ENCODE data around the gene ACOT6. TPM values are rescaled to one million over a fixed set of nuclear protein-coding genes. Genes with fewer than 3 reads are reported as not detected.
A peak's percentile ranks its signal among the peaks of the same experiment; 100 is the strongest.
"Not testable (repeated sequence)": the region's sequence is repeated elsewhere in the genome, so short reads cannot be mapped to it uniquely, and the experiment has no call there.

ACOT6 gene
- total RNA-seq, 1 experiment from 2014 or later, result not detected

DNA sequence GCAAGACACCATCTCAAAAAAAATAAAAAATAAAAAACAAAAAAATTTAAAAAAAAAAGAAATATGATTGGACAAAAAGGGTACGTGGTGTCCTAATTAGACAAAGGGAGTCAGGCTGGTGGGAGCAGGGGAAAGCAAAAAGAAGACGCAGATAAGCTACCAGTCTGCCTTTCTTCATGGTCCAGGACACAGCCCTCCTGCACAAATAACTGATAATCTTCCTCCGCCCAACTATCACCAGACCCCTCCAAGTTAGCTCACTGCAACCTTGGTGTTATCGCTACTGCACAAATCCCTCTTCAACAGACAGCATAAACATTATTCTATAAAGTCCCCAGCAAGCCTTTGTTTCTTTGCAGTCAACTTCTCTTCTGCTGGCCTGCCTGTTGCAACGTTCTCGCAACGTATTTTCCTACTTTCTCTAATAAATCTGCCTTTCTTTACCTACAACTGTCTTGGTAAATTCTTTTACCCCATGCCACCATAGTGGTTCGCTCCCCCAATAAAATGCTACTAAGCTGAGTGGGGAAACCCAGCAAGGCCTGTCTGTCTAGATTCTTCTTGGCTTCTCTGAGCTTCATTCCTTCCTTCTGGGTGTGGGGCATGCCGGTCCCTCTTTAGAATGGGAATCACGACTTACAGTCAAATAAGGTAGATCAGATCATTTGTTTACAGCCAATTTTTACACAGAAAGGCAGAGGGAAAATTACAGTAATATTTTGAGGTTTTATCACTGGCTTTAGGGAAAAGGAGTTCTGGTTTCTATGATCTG is 17.9 kb downstream of the ACOT6 start:
- no peaks in the 10 kb centered on the region for H3K9me3 ChIP-seq (ENCODE audit: low read depth, low read length, poor library complexity, severe bottlenecking)
- ChIA-PET POLR2A (ENCODE audit: low non-redundant PET) (interaction anchor here (0.6 kb wide), 1 partner anchor 156 kb away, joined by 3 read pairs; no protein-coding TSS in a partner anchor), CTCF (no interaction called here)
- no peak overlapping the region for H3K27ac ChIP-seq (ENCODE audit: low read depth, low read length, poor library complexity, severe bottlenecking)
- intact Hi-C loops (cut with micrococcal nuclease; ENCODE audit: unreplicated experiment), result loop anchor here (5.0 to 10.0 kb wide), 3 partner anchors 138 to 333 kb away; partner anchors contain the start of gene RIOX1
- TF ChIP-seq, protein P1, sequence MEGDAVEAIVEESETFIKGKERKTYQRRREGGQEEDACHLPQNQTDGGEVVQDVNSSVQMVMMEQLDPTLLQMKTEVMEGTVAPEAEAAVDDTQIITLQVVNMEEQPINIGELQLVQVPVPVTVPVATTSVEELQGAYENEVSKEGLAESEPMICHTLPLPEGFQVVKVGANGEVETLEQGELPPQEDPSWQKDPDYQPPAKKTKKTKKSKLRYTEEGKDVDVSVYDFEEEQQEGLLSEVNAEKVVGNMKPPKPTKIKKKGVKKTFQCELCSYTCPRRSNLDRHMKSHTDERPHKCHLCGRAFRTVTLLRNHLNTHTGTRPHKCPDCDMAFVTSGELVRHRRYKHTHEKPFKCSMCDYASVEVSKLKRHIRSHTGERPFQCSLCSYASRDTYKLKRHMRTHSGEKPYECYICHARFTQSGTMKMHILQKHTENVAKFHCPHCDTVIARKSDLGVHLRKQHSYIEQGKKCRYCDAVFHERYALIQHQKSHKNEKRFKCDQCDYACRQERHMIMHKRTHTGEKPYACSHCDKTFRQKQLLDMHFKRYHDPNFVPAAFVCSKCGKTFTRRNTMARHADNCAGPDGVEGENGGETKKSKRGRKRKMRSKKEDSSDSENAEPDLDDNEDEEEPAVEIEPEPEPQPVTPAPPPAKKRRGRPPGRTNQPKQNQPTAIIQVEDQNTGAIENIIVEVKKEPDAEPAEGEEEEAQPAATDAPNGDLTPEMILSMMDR (conservative IDR thresholded peaks at IDR 0.05; ENCODE audit: low read depth, low read length), result no peak
- TF ChIP-seq EZH2 (IDR thresholded peaks at IDR 0.05; ENCODE audit: borderline replicate concordance, low read depth, low read length, poor library complexity, severe bottlenecking), result no peak
- H3K36me3 ChIP-seq (ENCODE audit: insufficient read depth, low read length, poor library complexity, severe bottlenecking), result no peaks in the 10 kb centered on the region
- no TSS peak for BruUV-seq (replicated peaks)
- H3K4me3 ChIP-seq (ENCODE audit: low read depth, low read length, poor library complexity, severe bottlenecking), result no peak overlapping the region
- peaks cover 10% of the 10 kb centered on the region for H3K4me1 ChIP-seq (ENCODE audit: insufficient read depth, low read length, poor library complexity, severe bottlenecking)
- no peaks in the 10 kb centered on the region for H3K27me3 ChIP-seq (replicated peaks; ENCODE audit: insufficient read depth, low read depth, low read length, poor library complexity)
- DNase-seq (ENCODE audit: low spot score), result no peak

DNA sequence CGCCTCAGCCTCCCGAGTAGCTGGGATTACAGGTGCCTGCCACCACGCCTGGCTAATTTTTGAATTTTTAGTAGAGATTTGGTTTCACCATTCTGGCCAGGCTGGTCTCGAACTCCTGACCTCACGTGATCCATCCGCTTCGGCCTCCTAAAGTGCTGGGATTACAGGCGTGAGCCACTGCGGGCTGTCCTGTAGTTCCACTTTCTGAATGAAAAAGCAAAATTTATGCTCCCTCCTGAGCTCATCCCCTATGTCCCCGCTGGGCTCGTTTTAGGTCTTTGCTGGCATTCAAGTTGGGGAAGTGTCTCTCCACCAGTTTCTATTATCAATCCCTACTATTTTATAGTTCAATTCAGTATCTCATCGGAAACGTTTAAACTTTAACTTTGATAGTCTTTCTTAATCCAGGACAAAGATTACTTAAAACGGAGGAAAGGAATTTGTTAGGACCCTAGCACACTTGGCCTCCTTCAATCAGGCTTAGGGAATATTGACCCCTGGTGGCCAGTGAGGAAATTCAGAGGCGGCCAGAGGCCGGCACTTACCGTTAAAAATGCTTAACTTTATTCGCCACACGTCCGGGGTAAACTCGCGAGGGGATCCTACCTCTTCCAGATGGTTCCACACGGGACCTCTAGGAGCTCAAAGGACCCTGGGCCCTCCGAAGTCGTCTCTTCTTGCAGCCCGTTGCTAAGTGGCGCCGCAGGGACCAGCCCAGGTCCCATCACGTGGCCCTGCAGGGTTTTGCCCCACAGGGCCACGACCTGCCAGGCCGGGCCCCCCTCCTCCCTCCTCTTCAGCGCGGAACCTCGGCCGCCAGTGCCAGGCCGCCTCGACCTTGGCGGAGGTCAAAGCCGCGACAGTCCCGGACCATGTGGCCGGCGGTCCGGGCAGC is 21.0 kb downstream of the ACOT6 start:
- CTCF ChIA-PET, result interaction anchor here (0.9 kb wide), 1 partner anchor 125 kb away, joined by 3 read pairs; no protein-coding TSS in a partner anchor
- peaks cover 10% of the 10 kb centered on the region for H3K4me1 ChIP-seq (ENCODE audit: insufficient read depth, low read length, poor library complexity, severe bottlenecking)
- peak; percentile 82 for DNase-seq (ENCODE audit: low spot score)
- POLR2A ChIA-PET (ENCODE audit: low non-redundant PET), result no interaction called here
- intact Hi-C loops (cut with micrococcal nuclease; ENCODE audit: unreplicated experiment), result loop anchor here (1.0 to 10.0 kb wide), 4 partner anchors 125 to 336 kb away; partner anchors contain the start of gene RIOX1
- no peaks in the 10 kb centered on the region for H3K36me3 ChIP-seq (ENCODE audit: insufficient read depth, low read length, poor library complexity, severe bottlenecking)
- no peak for TF ChIP-seq EZH2 (IDR thresholded peaks at IDR 0.05; ENCODE audit: borderline replicate concordance, low read depth, low read length, poor library complexity, severe bottlenecking)
- TF ChIP-seq, protein P1 (conservative IDR thresholded peaks at IDR 0.05; ENCODE audit: low read depth, low read length), result peak; percentile 88
- no TSS peak for BruUV-seq (replicated peaks)
- H3K27ac ChIP-seq (ENCODE audit: low read depth, low read length, poor library complexity, severe bottlenecking), result no peak overlapping the region
- H3K27me3 ChIP-seq (replicated peaks; ENCODE audit: insufficient read depth, low read depth, low read length, poor library complexity), result no peaks in the 10 kb centered on the region
- no peaks in the 10 kb centered on the region for H3K9me3 ChIP-seq (ENCODE audit: low read depth, low read length, poor library complexity, severe bottlenecking)
- H3K4me3 ChIP-seq (ENCODE audit: low read depth, low read length, poor library complexity, severe bottlenecking), result peak overlapping the region; percentile 49

DNA sequence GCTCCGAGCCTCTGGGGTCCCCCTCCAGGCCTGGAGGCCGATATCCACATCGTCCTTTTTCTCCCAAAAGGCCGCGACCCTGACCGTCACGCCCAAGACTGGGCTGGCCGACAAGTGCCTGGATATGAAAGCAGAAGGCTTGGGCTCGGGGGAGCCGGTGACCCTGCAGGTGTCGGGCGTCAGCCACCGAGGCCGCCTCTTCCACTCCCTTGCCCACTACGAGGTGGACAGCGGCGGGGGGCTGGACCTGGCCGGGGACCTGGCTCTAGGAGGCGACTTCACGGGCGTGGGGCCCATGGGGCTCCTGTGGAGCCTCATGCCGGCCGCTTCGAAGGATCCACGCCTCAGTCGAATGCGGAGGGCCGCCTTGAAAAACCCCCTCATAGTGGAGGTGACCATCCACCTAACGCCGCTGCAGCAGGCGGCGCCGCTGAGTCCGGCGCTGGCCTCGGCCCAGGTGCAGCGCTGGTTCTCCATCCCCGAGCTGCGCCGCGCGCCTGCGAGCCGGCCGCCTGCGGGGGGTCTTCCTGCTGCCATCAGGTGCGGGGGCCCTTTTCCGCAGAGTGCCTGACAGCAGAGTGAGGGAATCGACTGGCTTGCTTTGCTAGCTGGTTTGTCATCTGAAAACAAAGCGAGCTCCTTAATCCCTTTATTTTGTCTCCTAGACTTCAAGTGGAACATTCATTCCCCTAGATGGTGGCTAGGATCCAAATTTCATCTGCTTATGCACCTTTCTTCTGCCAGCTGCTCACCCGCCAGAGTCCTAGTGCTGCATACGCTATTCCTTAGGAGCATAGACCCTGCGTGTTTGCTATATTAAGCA is 21.9 kb downstream of the ACOT6 start:
- Histone ChIP-seq H3K36me3 (ENCODE audit: insufficient read depth, low read length, poor library complexity, severe bottlenecking) (no peaks in the 10 kb centered on the region), H3K4me3 (ENCODE audit: low read depth, low read length, poor library complexity, severe bottlenecking) (peak overlapping the region; percentile 49), H3K27ac (ENCODE audit: low read depth, low read length, poor library complexity, severe bottlenecking) (no peak overlapping the region), H3K4me1 (ENCODE audit: insufficient read depth, low read length, poor library complexity, severe bottlenecking) (peaks cover 10% of the 10 kb centered on the region), H3K27me3 (replicated peaks; ENCODE audit: insufficient read depth, low read depth, low read length, poor library complexity) (no peaks in the 10 kb centered on the region), H3K9me3 (ENCODE audit: low read depth, low read length, poor library complexity, severe bottlenecking) (no peaks in the 10 kb centered on the region)
- intact Hi-C loops (cut with micrococcal nuclease; ENCODE audit: unreplicated experiment), result loop anchor here (5.0 to 10.0 kb wide), 3 partner anchors 142 to 337 kb away; partner anchors contain the start of gene RIOX1
- ChIA-PET POLR2A (ENCODE audit: low non-redundant PET) (no interaction called here), CTCF (no interaction called here)
- no peak for TF ChIP-seq EZH2 (IDR thresholded peaks at IDR 0.05; ENCODE audit: borderline replicate concordance, low read depth, low read length, poor library complexity, severe bottlenecking)
- TF ChIP-seq, protein P1 (conservative IDR thresholded peaks at IDR 0.05; ENCODE audit: low read depth, low read length), result no peak; the same call in 1 of the 2 replicates
- DNase-seq (ENCODE audit: low spot score), result peak; percentile 59
- BruUV-seq (replicated peaks), result no TSS peak

DNA sequence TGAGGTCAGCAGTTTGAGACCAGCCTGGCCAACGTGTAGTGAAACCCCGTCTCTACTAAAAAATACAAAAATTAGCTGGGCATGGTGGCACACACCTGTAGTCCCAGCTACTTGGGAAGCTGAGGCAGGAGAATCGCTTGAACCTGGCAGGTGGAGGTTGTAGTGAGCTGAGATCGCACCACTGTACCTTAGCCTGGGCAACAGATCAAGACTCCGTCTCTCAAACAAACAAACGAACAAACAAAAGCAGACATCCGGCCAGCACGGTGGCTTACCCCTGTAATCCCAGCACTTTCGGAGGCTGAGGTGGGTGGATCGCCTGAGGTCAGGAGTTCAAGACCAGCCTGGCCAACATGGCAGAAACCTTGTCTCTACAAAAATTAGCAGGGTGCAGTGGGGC is 24.0 kb downstream of the ACOT6 start:
- CTCF ChIA-PET; DNase-seq (ENCODE audit: low spot score): not testable (repeated sequence)
- intact Hi-C loops (cut with micrococcal nuclease; ENCODE audit: unreplicated experiment), result loop anchor here (10.0 kb wide), 1 partner anchor 228 kb away; no protein-coding TSS in a partner anchor

More for the DNA sequence above, 24.0 kb downstream of the ACOT6 start:
- H3K27me3 ChIP-seq (replicated peaks; ENCODE audit: insufficient read depth, low read depth, low read length, poor library complexity); H3K4me1 ChIP-seq (ENCODE audit: insufficient read depth, low read length, poor library complexity, severe bottlenecking); POLR2A ChIA-PET (ENCODE audit: low non-redundant PET); H3K4me3 ChIP-seq (ENCODE audit: low read depth, low read length, poor library complexity, severe bottlenecking); BruUV-seq (replicated peaks); H3K27ac ChIP-seq (ENCODE audit: low read depth, low read length, poor library complexity, severe bottlenecking); H3K9me3 ChIP-seq (ENCODE audit: low read depth, low read length, poor library complexity, severe bottlenecking); H3K36me3 ChIP-seq (ENCODE audit: insufficient read depth, low read length, poor library complexity, severe bottlenecking): not testable (repeated sequence)
